HG02973 (cell line): ENCODE results near the gene INPP5A.
"Not testable (repeated sequence)": the region's sequence is repeated elsewhere in the genome, so short reads cannot be mapped to it uniquely, and the experiment has no call there.

Experiments used
- ATAC-seq: cut with Tn5 transposase; IDR thresholded peaks from one replicate; pipeline ENCODE4 v1.9.1; 2021; ENCODE audit warnings: moderate library complexity; ENCODE audit not compliant: unreplicated experiment

INPP5A gene

GRCh38 chr10:132772816-132773215 lies 235.2 kb downstream of the INPP5A start:
- ATAC-seq = not testable (repeated sequence)

- ATAC-seq = no peak
Measured at GRCh38 chr10:132774181-132774901, 236.8 kb downstream of the INPP5A start.

- ATAC-seq = no peak
Measured at GRCh38 chr10:132774902-132775863, 237.6 kb downstream of the INPP5A start.

GRCh38 chr10:132776186-132776585 lies 238.6 kb downstream of the INPP5A start:
- ATAC-seq = no peak

GRCh38 chr10:132776821-132777220 lies 239.2 kb downstream of the INPP5A start:
- ATAC-seq = no peak

GRCh38 chr10:132777441-132777840 lies 239.9 kb downstream of the INPP5A start:
- no peak for ATAC-seq

GRCh38 chr10:132779549-132780294 lies 242.1 kb downstream of the INPP5A start:
- no peak for ATAC-seq

GRCh38 chr10:132780356-132780755 lies 242.8 kb downstream of the INPP5A start:
- ATAC-seq = no peak

- ATAC-seq = no peak
Measured at GRCh38 chr10:132781556-132781955, 244.0 kb downstream of the INPP5A start.

GRCh38 chr10:132783165-132783939 lies 245.8 kb downstream of the INPP5A start:
- ATAC-seq = no peak

- no peak for ATAC-seq
Measured at GRCh38 chr10:132783940-132784865, 246.6 kb downstream of the INPP5A start.

GRCh38 chr10:132784866-132785722 lies 247.5 kb downstream of the INPP5A start:
- ATAC-seq = no peak

- no peak for ATAC-seq
Measured at GRCh38 chr10:132785723-132786475, 248.3 kb downstream of the INPP5A start, which contains the start of gene NKX6-2. Gene NKX6-2, minus strand, starts transcription at chr10:132786147. Its CDS starts 199 bp downstream, at chr10:132785948.

GRCh38 chr10:132786476-132786883 lies 248.9 kb downstream of the INPP5A start:
- ATAC-seq = no peak

- ATAC-seq = no peak
Measured at GRCh38 chr10:132786884-132787494, 249.4 kb downstream of the INPP5A start.

- ATAC-seq = no peak
Measured at GRCh38 chr10:132787495-132788179, 250.1 kb downstream of the INPP5A start.
